Stimulated activated CD4-positive, alpha-beta T cell treated with anti-CD3 and anti-CD28 coated beads, Interleukin-1b, Interleukin-23, amount 100 ng/mL, for 24 hours (primary cell): ENCODE measurements around the gene TRIM49B.
"Not testable (repeated sequence)": the region's sequence is repeated elsewhere in the genome, so short reads cannot be mapped to it uniquely, and the experiment has no call there.

ENCODE experiments used
- DNase-seq, 4 experiments: peaks; one replicate each; pipeline ENCODE4 v3.0.0-alpha.2; 2020; ENCODE audit warnings: low read depth in 4 of 4, low spot score in 1 of 4

Gene TRIM49B, protein sequence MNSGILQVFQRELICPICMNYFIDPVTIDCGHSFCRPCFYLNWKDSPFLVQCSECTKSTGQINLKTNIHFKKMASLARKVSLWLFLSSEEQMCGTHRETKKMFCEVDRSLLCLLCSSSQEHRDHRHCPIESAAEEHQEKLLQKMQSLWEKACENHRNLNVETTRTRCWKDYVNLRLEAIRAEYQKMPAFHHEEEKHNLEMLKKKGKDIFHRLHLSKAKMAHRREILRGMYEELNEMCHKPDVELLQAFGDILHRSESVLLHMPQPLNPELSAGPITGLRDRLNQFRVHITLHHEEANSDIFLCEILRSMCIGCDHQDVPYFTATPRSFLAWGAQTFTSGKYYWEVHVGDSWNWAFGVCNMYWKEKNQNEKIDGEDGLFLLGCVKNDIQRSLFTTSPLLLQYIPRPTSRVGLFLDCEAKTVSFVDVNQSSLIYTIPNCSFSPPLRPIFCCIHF

DNA sequence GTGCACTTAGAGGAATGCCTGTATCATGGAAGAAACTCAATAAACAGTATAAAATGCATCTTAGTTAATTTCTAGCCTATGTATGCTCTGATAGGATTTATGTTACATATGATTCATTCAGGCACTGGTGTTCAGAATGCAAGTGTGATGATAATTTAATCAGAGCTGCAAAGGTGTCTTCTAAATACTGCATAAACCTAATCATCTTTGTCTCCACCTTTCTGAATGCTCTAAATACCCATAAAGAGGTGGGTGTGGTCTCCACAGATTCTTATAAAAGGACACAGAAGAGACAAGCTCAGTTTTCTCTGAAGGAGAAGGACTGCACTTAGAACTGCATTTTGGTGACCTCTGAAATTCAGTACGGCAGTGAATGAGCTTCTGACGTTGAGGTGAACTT lies at the start of gene TRIM49B:
Gene TRIM49B (plus strand): TSS at position 301 of the 400 bp plus-strand sequence. CDS start 2,777 bp downstream, outside the sequence.
- DNase-seq, result not testable (repeated sequence)

DNA sequence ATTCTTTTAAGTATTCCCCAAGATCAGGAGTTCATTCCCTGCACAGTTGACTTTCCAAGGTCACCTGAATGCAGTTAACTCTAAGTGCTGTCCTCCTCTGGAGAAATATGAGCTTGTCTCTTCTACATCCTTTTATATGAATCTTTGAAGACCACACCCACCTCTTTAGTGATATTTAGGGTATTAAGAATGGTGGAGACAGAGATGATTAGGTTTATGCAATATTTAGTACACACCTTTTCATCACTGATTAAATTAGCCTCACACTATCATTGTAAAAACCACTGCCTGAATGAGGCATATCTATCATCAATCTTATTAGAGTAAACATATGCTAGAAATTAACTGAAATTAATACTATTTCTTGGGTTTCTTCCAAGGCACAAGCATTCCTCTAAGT lies 44.8 kb upstream of the TRIM49B start, which contains the start of gene TRIM51G:
Gene TRIM51G (minus strand): TSS at position 101 of the 400 bp plus-strand sequence. CDS start 2,190 bp downstream, outside the sequence.
- not testable (repeated sequence) for DNase-seq

DNA sequence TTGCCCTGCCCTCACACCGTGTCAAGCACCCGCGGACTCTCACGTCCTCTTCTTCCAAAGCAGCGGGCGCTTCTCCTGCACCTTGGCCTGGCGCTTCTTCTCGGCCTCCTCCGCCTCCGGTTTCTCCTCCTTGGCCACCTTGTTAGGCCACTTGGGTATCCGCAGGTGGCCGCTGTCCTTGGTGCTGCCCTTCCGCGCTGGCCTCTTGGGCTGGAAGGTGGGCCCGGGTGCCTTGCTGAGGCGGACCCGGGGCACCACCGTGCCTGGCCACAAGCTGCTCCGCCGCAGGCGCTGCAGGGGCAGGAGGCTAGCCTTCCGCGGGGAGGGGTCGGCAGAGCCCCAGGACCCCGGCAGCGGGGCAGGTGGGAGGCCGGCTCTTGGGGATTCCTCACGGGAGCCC lies 19.6 kb downstream of the TRIM49B start:
- not testable (repeated sequence) for DNase-seq

DNA sequence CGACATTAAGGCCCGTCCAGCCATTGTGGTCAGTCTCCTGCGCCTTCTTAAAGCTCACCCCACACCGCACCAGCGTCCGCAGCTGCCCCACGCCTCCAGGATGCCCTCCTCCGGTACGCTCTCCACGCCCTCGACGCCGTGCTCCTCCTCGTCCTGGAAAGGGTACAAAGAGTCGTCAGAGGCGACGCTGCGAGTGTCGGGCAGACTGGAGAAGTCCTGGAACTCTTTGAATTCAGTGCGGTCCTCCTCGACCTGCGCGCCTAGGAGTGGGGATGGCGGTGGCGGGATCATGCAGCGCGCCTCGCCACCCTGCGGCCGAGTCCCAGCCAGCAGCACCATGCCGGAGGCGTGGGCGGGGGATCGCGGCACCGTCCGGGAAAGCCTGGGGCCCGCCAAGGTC lies 21.2 kb downstream of the TRIM49B start:
- DNase-seq, result not testable (repeated sequence)

DNA sequence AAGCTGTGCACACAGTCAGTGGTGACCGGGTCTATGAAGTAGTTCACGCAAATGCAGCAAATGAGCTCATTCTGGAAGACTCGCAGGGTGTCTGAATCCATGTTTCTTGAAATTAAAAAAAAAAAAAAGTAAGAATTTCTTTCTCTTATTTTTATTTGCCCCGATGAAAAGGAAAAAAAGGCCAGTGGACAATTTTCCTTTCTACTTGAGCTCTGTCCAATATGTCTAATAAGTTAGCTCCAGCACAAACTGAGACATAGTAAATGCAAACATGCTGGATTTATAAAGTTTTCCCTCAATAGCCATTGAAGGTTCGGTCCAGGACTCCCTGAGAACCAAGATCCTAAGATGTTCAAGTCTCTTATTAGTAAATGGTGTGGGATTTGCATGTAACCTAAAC lies 30.4 kb downstream of the TRIM49B start, which contains the start of gene TRIM64C:
Gene TRIM64C (minus strand): TSS at position 101 of the 400 bp plus-strand sequence. CDS start 0 bp downstream, at position 101.
- not testable (repeated sequence) for DNase-seq

DNA sequence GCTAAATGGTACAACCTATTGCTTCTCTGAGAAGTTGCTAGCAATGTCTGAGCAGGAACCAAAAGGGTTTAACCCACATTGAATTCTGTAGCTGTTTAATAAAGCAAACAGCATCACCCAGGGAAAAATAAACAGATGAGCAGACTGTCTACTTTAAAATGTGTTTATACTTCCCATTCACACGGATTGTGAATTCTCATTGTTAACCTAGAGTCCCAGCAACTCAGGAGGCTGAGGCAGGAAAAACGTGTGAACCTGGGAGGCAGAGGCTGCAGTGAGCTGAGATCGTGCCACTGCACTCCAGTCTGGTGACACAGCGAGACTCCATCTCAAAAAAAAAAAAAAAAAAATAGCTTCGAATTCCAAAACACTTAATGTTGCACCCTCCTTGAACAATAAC lies 41.3 kb downstream of the TRIM49B start:
- not testable (repeated sequence) for DNase-seq
